Natural killer cell treated with Interleukin-12 subunit alpha and Interleukin-12 subunit beta and Interleukin-15 and Interleukin-18, amount 100 ng/mL, for 72 hours (primary cell): Measurements from ENCODE around the gene PEX11B. TPM values are rescaled to one million over a fixed set of nuclear protein-coding genes. Genes with fewer than 3 reads are reported as not detected.
A peak's percentile ranks its signal among the peaks of the same experiment; 100 is the strongest.

Experiments used
- ATAC-seq, 2 donors: fragments of 150-1000 bp; cut with Tn5 transposase in 1 of 2; sonication (Bioruptor Pico), chemical (Tn5 transposase) in 1 of 2; 2 replicates each; pipeline ENCODE4 v1.10.0; 2021
- DNase-seq: peaks from one replicate; pipeline ENCODE4 v3.0.0; 2022; ENCODE audit warnings: low spot score
- H3K27ac Mint-ChIP-seq, 2 donors: 1 replicate in 1 of 2; 2 replicates in 1 of 2; pipeline ENCODE4 v1.8.0; 2022; ENCODE audit warnings: mixed read lengths in 2 of 2, mild to moderate bottlenecking in 1 of 2, moderate library complexity in 1 of 2
- H3K27me3 Mint-ChIP-seq, 2 donors: 1 replicate in 1 of 2; 2 replicates in 1 of 2; pipeline ENCODE4 v1.8.0; 2022; ENCODE audit warnings: mixed read lengths in 2 of 2
- H3K36me3 Mint-ChIP-seq: one replicate; pipeline ENCODE4 v1.8.0; 2022; ENCODE audit warnings: mixed read lengths
- H3K4me1 Mint-ChIP-seq, 2 donors: 1 replicate in 1 of 2; 2 replicates in 1 of 2; pipeline ENCODE4 v1.8.0; 2022; ENCODE audit warnings: low read depth in 2 of 2, mixed read lengths in 2 of 2, mild to moderate bottlenecking in 1 of 2
- H3K4me3 Mint-ChIP-seq: one replicate; pipeline ENCODE4 v1.8.0; 2022; ENCODE audit warnings: mixed read lengths
- H3K9me3 Mint-ChIP-seq: 2 replicates; pipeline ENCODE4 v1.8.0; 2022; ENCODE audit warnings: mixed read lengths
- total RNA-seq, 2 donors: library from RNA; stranded (reverse); gene quantifications; one replicate each; pipeline ENCODE4 v1.2.3, GENCODE V29; 2022

Gene PEX11B
- total RNA-seq, 2 donors from 2014 or later: 33.6 to 34.2 TPM

DNA sequence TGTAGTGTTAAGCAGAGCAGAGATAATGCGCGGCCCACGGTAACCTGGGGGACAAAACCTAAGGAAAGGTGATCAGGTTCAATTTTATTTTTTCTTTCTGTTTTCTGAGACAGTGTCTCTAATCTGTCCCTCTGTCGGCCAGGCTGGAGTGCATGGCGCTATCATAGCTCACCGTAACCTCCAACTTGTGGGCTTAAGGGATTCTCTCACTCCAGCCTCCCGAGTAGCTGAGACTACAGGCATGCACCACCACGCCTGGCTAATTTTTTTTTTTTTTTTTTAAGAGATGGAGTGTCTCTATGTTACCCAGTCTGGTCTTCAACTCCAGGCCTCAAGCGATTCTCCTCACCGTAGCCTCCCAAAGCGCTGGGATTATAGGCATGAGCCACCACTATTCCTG is 32.1 kb downstream of the PEX11B start:
- Mint-ChIP-seq H3K4me3 (peak overlapping the region; percentile 85), H3K4me1 (peaks cover 13 to 16% of the 10 kb centered on the region in 2 donors), H3K36me3 (no peaks in the 10 kb centered on the region), H3K27me3 (peaks cover 18 to 28% of the 10 kb centered on the region in 2 donors), H3K9me3 (no peaks in the 10 kb centered on the region), H3K27ac (no peak overlapping the region)
- no peak for ATAC-seq
- DNase-seq: no peak

DNA sequence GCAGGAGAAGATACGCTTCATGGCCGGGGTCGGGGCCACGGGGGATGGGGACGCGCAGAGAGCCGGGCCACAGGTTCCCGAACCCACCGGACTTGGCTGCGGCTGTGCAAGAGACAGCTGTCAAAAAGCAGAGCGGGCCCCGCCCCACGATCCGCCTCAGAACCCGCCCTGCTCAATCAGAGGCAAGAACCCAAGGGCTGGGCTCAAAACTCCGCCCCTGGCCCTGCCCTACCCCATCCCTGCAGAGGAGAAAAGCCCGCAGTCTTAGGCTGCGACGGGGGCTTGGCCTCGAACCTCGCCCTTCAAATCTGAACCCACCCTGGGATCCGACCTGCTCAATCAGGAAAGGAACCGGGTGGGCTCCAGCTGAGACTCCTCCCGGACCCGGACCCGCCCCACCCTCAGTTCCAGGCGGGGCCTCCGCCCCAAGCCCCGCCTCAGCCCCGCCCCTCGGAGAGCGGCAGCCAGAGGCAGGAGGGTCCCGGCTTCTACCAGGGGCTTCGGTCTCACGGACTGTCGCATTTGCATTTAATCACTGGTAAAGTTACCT is 32.7 kb downstream of the PEX11B start, which contains the start of gene ANKRD35:
TSS of gene ANKRD35 (minus strand) at position 129 of the 550 bp plus-strand sequence. CDS start at position 21, 108 bp downstream.
- ATAC-seq: peak; percentile 99
- Mint-ChIP-seq H3K27me3 (peaks cover 18 to 28% of the 10 kb centered on the region in 2 donors), H3K4me3 (peak within 1 kb of the TSS; percentile 85), H3K9me3 (no peaks in the 10 kb centered on the region), H3K4me1 (peaks cover 13 to 16% of the 10 kb centered on the region in 2 donors), H3K36me3 (no peaks in the 10 kb centered on the region), H3K27ac (no peak within 1 kb of the TSS)
- peak; percentile 90 for DNase-seq

DNA sequence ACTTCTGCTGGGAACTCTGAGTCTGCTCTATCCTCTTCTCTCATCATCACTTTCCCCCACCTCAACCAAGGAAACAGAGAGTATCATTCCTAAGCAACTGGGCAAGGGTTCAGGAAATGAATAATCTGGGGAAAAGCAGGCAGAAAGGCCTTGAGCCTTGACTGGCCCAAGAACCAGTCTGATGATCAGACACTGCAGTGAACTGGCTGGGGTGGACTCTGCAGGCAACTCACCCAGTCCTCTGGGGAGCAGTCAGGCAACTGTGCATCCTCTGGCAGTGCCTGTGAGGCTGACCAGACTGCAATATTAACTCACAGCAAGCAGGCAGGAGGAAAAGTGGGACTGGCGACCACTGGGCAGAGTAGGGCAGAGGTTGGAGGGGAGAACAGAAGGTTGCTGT is 33.8 kb downstream of the PEX11B start:
- Mint-ChIP-seq H3K27ac (no peak overlapping the region), H3K27me3 (peaks cover 20 to 28% of the 10 kb centered on the region in 2 donors), H3K4me3 (peak overlapping the region; percentile 85), H3K9me3 (no peaks in the 10 kb centered on the region), H3K4me1 (peaks cover 13 to 16% of the 10 kb centered on the region in 2 donors), H3K36me3 (no peaks in the 10 kb centered on the region)
- no peak for DNase-seq
- ATAC-seq: no peak

DNA sequence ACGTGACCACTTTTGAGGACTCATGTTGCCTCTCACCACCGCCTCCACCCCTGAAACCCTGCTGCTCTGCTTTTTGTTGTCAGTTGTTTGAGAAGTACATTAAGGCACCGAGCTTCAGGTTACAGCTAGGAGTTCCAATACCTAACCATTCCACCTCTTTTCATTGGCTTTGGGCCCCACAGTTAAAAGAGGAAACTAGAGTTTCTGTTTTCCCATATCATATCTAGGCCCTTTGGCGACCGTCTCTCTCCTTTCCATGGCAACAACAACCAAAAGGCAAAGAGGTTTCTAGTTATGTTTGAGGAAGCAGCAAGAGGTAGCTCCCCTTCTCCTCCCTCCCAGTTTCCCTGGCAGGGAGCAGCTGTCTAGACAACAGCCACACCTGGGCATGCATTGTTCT is 38.7 kb downstream of the PEX11B start:
- no peak overlapping the region for H3K27ac Mint-ChIP-seq
- no peaks in the 10 kb centered on the region for H3K9me3 Mint-ChIP-seq
- ATAC-seq (no peak), DNase-seq (no peak)
- H3K4me1 Mint-ChIP-seq: peaks cover 3% of the 10 kb centered on the region in 2 donors
- no peaks in the 10 kb centered on the region for H3K36me3 Mint-ChIP-seq
- H3K27me3 Mint-ChIP-seq: peaks cover 22 to 28% of the 10 kb centered on the region in 2 donors
- H3K4me3 Mint-ChIP-seq: no peak overlapping the region

DNA sequence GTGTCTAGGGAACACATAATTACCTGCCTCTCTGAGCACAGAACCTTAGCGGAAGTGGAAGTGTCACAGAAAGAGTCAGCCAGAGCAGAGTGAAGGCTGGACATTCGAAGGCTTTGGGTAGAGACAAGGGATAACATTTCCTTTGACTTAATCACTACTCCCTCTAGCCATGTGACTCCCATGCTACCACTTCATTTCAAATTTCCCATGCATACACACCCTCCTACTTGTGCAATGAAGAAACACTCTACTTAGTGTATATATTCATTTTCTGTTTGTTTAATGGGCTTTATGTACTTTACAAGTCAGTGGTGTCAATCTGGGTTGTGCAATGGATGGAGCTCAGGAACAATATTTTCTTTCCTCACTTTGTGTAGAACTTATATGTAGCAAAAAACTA is 39.8 kb downstream of the PEX11B start:
- H3K27ac Mint-ChIP-seq: no peak overlapping the region
- peaks cover 0 to 2% of the 10 kb centered on the region in 2 donors for H3K4me1 Mint-ChIP-seq
- peaks cover 18 to 23% of the 10 kb centered on the region in 2 donors for H3K27me3 Mint-ChIP-seq
- ATAC-seq (no peak), DNase-seq (no peak)
- H3K4me3 Mint-ChIP-seq: no peak overlapping the region
- no peaks in the 10 kb centered on the region for H3K36me3 Mint-ChIP-seq
- no peaks in the 10 kb centered on the region for H3K9me3 Mint-ChIP-seq

DNA sequence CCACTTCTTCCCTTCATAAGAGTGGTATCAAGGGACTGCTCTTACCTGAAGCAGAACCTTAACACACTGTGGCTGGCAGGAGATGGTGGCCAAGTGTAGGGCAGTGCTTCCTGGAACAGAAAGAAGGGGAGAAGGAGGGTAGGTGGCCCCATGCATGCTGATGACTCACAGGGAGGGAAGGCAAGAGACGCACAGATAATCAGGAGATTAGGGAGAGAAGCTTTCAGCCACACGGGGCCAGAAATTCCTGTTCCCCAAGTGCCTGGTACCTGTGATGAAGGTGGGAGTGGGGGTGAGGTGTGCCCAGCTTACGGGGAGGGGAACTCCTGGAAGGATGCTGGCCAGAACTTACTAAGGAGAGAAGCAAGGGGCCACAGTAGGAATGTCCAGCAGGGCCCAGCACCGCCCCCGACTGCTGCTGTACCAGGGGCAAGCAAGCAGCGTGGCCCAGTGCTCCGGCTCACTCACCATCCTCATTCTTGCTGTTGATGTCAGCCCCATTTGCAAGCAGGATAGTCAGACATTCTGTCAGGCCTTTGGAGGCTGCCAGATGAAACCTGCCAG is 40.5 kb downstream of the PEX11B start:
- peaks cover 1 to 9% of the 10 kb centered on the region in 2 donors for H3K4me1 Mint-ChIP-seq
- DNase-seq (no peak), ATAC-seq (peak in 1 of 2 donors; percentile 15)
- peaks cover 16 to 23% of the 10 kb centered on the region in 2 donors for H3K27me3 Mint-ChIP-seq
- H3K36me3 Mint-ChIP-seq: no peaks in the 10 kb centered on the region
- no peak overlapping the region for H3K4me3 Mint-ChIP-seq
- no peak overlapping the region for H3K27ac Mint-ChIP-seq
- no peaks in the 10 kb centered on the region for H3K9me3 Mint-ChIP-seq

DNA sequence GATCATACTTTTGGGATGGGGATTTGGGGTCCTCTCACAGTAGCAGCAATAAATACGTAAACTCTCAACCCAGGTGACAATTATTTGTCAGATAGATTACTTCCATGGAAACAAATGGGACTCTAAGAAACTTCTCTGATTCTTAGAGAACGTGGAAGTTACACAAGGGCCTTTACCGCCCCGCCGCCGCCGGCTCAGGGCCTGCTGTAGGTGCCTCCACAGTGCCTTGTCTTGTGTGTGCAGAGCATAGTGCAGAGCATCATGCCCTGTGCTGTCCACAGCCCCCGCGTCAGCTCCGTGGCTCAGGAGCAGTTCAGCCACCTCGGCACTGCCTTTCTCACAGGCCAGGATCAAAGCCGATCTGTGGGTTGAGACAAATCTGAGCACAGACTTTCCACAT is 43.9 kb downstream of the PEX11B start:
- no peaks in the 10 kb centered on the region for H3K36me3 Mint-ChIP-seq
- H3K4me1 Mint-ChIP-seq: peaks cover 18 to 25% of the 10 kb centered on the region in 2 donors
- ATAC-seq: no peak
- no peak overlapping the region for H3K4me3 Mint-ChIP-seq
- peaks cover 17 to 23% of the 10 kb centered on the region in 2 donors for H3K27me3 Mint-ChIP-seq
- DNase-seq: no peak
- H3K9me3 Mint-ChIP-seq: no peaks in the 10 kb centered on the region
- H3K27ac Mint-ChIP-seq: no peak overlapping the region

DNA sequence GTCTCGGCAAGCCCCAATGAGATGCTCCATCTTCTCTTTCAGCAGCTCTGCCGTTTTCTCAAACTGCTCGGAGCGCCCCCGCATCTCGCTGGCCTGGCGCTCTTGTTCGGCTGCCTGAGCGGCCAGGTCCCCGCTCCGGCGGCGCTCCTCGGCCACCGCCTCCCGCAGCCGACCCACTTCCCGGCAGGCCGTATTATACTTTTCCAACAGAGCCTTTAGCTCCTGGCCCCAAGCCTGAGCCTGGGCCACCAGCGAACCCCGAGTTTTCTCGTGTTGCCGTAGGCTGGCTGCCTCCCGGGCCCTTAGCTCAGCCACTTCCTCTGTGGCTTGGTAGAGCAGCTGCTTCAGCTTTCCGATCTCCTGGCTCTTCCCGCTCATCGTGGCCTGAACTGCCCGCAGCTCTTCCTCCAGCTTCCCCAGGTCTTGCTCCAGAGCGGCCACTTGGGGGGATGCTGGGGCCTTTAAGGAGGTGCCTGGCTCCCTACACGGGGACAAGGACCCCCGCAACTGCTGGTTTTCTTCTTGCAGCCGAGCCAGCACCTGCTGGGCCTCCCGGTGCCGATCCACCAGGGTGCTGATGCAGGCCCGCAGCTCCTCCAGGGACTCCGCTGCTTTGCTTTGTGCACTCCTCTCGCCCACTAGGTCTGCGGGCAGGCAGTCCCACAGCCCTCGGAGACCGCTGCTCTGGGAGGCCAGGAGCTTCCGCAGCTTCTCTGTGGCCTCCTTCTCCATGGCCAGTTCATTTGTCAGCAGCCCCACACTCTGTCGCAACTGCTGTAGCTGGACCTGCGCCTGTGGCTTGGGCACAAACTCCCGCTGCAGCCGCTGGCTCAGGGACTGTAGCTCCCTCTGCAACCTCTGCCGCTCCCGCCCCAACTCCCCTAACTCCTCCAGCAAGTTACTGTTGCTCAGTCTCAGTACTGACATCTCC is 46.3 kb downstream of the PEX11B start:
- peak; percentile 77 to 78 for ATAC-seq

DNA sequence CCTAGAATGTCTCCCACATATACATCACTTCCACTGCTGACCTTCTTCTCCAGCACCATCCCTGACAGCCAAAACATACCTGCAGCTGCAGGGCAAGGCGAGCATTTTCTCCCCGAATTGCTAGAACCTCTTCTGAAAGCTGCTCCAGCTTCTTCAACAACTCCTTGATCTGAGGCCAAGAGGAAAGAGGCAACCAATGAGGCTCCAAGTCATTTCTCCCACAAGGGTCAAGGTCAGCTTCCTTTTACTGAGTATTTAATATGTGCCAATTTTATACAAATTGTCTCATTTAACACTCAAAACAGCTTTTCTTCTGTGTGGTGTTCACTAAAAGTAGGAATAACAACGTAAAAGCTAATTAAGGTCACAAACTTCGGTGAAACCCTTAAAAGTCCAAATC is 50.3 kb downstream of the PEX11B start:
- ATAC-seq (no peak), DNase-seq (no peak)
- H3K27me3 Mint-ChIP-seq: peaks cover 2 to 22% of the 10 kb centered on the region in 2 donors
- no peaks in the 10 kb centered on the region for H3K9me3 Mint-ChIP-seq
- H3K4me1 Mint-ChIP-seq: peaks cover 18% of the 10 kb centered on the region in 2 donors
- no peak overlapping the region for H3K4me3 Mint-ChIP-seq
- no peak overlapping the region for H3K27ac Mint-ChIP-seq
- no peaks in the 10 kb centered on the region for H3K36me3 Mint-ChIP-seq

More for the DNA sequence above, 46.3 kb downstream of the PEX11B start:
- peaks cover 17 to 18% of the 10 kb centered on the region in 2 donors for H3K27me3 Mint-ChIP-seq
- no peak for DNase-seq
- peak overlapping the region; percentile 78 for H3K4me3 Mint-ChIP-seq
- no peaks in the 10 kb centered on the region for H3K9me3 Mint-ChIP-seq
- H3K27ac Mint-ChIP-seq: peak overlapping the region; percentile 71 to 79
- no peaks in the 10 kb centered on the region for H3K36me3 Mint-ChIP-seq
- peaks cover 18 to 25% of the 10 kb centered on the region in 2 donors for H3K4me1 Mint-ChIP-seq

DNA sequence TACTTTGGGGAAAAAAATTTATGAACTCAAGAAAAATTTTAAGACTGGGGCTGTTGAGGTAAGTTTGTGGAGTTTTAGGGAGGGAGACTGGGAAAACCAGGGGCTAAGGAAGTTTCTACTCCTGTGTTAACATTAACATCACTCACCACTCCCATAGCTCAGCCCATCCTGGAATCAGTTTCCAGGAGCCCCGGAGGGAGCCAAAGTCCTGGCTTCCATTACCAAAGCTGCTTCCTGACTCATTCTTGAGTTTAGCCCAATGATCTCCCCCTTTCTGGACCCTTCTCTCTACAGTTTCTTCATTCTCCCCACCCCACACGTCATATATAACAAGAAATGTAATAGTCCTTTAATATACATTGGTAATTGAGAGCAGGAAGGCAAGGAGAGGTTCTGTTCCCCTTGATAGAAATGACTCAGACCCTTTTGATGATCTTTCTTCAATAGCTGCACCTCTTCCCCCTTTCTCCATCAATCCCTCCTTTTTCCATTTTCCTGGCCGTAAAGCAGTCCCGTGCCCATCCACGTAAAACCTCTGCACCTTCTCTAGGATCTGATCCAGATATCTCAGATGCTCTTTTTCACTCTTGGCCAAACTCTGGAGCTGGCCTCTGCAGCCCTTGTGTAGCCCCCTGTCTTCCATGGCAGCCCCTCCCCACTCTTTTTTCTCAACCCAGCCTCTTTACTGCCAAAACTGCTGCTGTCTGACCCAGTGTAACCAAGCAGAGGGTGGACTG is 55.1 kb downstream of the PEX11B start:
- ATAC-seq (no peak), DNase-seq (no peak)
- Mint-ChIP-seq H3K27ac (no peak overlapping the region), H3K4me3 (no peak overlapping the region), H3K9me3 (no peaks in the 10 kb centered on the region), H3K27me3 (peaks cover 0 to 11% of the 10 kb centered on the region in 2 donors), H3K4me1 (peaks cover 0 to under 1% of the 10 kb centered on the region in 2 donors), H3K36me3 (no peaks in the 10 kb centered on the region)

Other genes with a start within 250 kb of the PEX11B start
- under 1 TPM; 0.31 to 0.98 TPM for gene PDZK1, start 211.3 kb downstream of the PEX11B start, total RNA-seq
- under 1 TPM; 0.31 to 0.33 TPM for gene CD160, start 199.2 kb downstream of the PEX11B start, total RNA-seq
- 10 to 100 TPM; 22.9 to 36.0 TPM for gene RNF115, start 94.6 kb downstream of the PEX11B start, total RNA-seq
- gene POLR3C, start 94.5 kb downstream of the PEX11B start, total RNA-seq: 10 to 100 TPM; 51.4 to 87.4 TPM
- gene NUDT17, start 73.1 kb downstream of the PEX11B start, total RNA-seq: 1 to 10 TPM; 4.8 to 5.6 TPM
- gene PIAS3, start 59.6 kb downstream of the PEX11B start, total RNA-seq: 10 to 100 TPM; 24.3 to 31.1 TPM
- under 1 TPM; 0.12 to 0.14 TPM for gene ANKRD35, start 32.9 kb downstream of the PEX11B start, total RNA-seq
- gene ITGA10, start 8.7 kb downstream of the PEX11B start, total RNA-seq: 1 to 10 TPM; 3.5 to 5.2 TPM
- 100 to 1,000 TPM; 280 to 294 TPM for gene RBM8A, start 8.8 kb upstream of the PEX11B start, total RNA-seq
- gene LIX1L, start 39.3 kb upstream of the PEX11B start, total RNA-seq: 10 to 100 TPM; 28.8 to 31.3 TPM
- 1 to 10 TPM; 1.6 to 9.1 TPM for gene ANKRD34A, start 45.9 kb upstream of the PEX11B start, total RNA-seq
- 10 to 100 TPM; 17.8 to 26.4 TPM for gene POLR3GL, start 46.0 kb upstream of the PEX11B start, total RNA-seq
- gene TXNIP, start 77.9 kb upstream of the PEX11B start, total RNA-seq: 100 to 1,000 TPM in 1 of 2 donors, 10 to 100 TPM in 1; 87.8 to 347 TPM
- not detected for gene HJV, start 103.0 kb upstream of the PEX11B start, total RNA-seq
- 1 to 10 TPM; 2.8 to 3.1 TPM for gene NBPF10, start 226.1 kb upstream of the PEX11B start, total RNA-seq